ENCODE results near the gene ABCC6.

ABCC6 gene

DNA sequence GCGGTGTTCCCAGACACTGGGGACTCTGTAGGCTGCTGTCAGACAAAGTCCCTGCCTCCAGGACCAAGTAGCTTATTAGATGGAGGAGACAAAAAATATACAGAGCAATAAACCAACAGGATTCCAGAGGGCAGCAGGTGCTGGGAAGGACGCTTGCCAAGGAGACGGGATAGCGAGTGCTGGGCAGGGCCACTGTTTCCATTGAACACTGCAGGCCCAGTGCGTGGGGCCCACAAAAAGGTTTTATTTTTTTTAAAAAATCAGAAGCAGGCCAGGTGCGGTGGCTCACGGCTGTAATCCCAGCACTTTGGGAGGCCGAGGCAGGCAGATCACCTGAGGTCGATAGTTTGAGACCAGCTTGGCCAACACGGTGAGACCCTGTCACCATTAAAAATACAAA lies 84.2 kb downstream of the ABCC6 start:
- TF ChIP-seq, protein P1, sequence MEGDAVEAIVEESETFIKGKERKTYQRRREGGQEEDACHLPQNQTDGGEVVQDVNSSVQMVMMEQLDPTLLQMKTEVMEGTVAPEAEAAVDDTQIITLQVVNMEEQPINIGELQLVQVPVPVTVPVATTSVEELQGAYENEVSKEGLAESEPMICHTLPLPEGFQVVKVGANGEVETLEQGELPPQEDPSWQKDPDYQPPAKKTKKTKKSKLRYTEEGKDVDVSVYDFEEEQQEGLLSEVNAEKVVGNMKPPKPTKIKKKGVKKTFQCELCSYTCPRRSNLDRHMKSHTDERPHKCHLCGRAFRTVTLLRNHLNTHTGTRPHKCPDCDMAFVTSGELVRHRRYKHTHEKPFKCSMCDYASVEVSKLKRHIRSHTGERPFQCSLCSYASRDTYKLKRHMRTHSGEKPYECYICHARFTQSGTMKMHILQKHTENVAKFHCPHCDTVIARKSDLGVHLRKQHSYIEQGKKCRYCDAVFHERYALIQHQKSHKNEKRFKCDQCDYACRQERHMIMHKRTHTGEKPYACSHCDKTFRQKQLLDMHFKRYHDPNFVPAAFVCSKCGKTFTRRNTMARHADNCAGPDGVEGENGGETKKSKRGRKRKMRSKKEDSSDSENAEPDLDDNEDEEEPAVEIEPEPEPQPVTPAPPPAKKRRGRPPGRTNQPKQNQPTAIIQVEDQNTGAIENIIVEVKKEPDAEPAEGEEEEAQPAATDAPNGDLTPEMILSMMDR (IDR thresholded peaks at IDR 0.05; ENCODE audit: extremely low read depth, missing control alignments): no peak

DNA sequence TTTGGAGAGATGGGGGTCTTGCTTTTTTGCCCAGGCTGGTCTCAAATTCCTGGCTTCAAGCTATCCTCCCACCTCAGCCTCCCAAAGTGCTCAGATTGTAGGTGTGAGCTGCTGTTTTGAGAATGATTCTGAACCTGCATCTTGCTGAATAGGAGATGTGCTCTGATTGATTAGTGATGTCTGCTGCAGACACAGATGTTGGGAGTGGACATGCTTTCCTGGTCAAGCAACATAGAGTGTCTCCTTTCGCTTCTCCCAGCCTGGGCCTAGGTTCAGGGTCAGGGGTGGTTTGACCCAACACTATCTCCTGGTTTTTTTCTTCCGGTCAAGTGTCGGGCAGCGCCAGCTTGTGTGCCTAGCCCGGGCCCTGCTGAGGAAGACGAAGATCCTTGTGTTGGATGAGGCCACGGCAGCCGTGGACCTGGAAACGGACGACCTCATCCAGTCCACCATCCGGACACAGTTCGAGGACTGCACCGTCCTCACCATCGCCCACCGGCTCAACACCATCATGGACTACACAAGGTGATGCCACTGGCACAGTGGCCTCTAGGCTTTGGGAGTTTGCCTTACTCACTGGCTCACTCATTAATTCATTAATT lies 85.2 kb downstream of the ABCC6 start:
- DNase-seq (ENCODE audit: low spot score): no peak
- TF ChIP-seq, protein P1 (IDR thresholded peaks at IDR 0.05; ENCODE audit: extremely low read depth, missing control alignments): no peak

More for the DNA sequence above, 84.2 kb downstream of the ABCC6 start:
- DNase-seq (ENCODE audit: low spot score): no peak

DNA sequence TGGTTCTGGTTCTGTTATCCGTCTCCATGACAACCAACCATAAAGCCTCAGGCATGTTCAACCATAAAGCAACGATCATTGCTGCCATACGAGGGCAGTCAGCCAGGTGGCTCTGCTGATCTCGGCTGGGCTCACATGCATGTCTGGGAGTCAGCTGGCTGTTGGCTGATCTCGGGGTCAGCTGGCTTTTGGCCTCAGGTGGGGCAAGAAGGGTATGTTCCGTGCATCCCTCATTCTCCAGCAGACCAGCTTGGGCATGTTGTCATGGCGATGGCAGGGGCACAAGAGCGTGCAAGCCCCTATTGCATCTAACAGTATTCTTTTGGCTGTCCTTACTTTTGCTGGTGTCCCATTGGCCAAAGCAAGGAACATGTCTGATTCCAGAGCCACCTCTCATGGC lies 86.2 kb downstream of the ABCC6 start:
- TF ChIP-seq, protein P1 (IDR thresholded peaks at IDR 0.05; ENCODE audit: extremely low read depth, missing control alignments): no peak
- no peak for DNase-seq (ENCODE audit: low spot score)

DNA sequence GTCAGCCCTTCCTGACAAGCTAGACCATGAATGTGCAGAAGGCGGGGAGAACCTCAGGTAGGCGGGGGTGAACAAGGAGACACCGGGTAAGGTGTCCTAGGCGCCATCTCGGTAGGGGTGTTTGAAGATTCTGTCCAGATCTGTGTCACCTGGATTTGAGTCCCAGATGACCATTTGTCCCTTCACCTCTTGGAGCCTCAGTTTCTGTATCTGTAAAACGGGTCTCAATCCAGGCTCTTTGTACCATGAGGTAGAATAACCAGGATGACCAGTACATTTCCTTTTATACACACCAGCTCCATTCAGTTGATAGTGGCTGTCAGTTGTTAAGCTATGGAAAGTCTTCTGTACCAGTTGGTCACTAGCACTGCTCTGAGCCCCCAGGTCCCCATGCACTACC lies 86.7 kb downstream of the ABCC6 start:
- TF ChIP-seq, protein P1 (IDR thresholded peaks at IDR 0.05; ENCODE audit: extremely low read depth, missing control alignments): no peak
- DNase-seq (ENCODE audit: low spot score): no peak

DNA sequence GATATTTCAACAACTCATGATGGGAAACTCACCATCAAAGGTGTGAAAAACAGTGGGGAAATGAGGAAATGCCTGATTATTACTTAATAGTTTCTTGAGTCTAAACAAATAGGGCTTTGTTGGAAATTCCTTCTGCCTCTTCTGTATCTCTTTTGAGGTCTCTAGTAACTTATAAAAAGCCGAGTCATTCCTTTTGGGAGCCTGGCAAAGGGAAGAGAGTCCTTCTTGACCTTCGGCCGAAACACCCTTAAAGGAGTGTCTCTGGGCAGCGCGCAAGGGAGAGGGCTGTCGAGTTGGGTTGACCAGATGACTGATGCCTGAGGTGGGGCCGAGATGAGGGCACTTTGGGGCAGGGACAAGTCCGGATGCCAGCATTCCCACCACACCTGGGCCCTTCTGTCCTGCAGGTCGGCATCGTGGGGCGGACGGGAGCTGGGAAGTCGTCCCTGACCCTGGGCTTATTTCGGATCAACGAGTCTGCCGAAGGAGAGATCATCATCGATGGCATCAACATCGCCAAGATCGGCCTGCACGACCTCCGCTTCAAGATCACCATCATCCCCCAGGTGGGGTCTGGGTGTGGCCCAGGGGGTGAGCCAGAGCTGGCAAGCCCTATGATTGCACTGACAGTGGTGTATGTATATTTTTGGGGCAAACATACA lies 89.2 kb downstream of the ABCC6 start:
- TF ChIP-seq, protein P1 (IDR thresholded peaks at IDR 0.05; ENCODE audit: extremely low read depth, missing control alignments): no peak
- no peak for DNase-seq (ENCODE audit: low spot score)

DNA sequence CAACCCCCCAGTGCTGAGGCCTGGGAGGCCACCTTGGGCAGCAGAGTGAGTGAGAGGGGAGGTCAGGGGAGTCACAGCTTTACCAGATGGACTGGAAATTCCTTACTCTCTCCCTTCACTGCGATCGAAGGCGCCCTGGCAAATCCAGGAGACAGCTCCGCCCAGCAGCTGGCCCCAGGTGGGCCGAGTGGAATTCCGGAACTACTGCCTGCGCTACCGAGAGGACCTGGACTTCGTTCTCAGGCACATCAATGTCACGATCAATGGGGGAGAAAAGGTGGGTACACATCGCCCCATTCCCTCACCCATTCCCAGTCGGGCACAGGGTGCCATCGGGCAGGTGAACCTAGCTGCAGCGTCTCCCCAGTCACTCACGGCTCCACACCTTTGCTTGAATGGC lies 91.6 kb downstream of the ABCC6 start:
- TF ChIP-seq, protein P1 (IDR thresholded peaks at IDR 0.05; ENCODE audit: extremely low read depth, missing control alignments): no peak

DNA sequence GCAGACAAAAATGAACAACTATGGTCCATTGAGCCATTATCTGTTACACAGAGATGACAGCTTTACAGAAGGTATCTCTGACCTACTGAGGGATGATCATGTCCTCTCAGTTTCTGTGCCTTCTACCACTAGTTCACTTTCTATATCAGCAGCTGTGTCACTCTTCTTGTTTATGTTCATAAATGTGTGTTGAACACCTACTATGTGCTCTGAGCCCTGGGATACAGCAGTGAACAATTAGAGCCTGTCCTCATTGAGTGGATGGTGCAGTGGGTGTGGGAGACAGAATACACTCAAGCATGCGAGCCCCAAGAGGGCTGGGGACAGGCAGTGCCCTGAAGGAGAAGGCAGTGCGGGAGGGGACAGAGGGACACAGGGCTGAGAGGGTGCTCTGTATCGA lies 92.1 kb downstream of the ABCC6 start:
- TF ChIP-seq, protein P1 (IDR thresholded peaks at IDR 0.05; ENCODE audit: extremely low read depth, missing control alignments): no peak

More for the DNA sequence above, 91.6 kb downstream of the ABCC6 start:
- DNase-seq (ENCODE audit: low spot score): no peak

More for the DNA sequence above, 92.1 kb downstream of the ABCC6 start:
- DNase-seq (ENCODE audit: low spot score): no peak

Data from GM20000 (cell line).